HL-60 (cell line): ENCODE results near the gene MAGI2.

Experiments used
- DNase-seq, 2 experiments: peaks; one replicate each; pipeline ENCODE4 v3.0.0-alpha.2; 2010 to 2020; ENCODE audit warnings: low read depth in 1 of 2, low spot score in 1 of 2
- H3K27ac ChIP-seq: fragments of 250-450 bp; sonication (Bioruptor Pico); replicated peaks from 2 replicates; pipeline ENCODE4 v1.5.1; 2020; ENCODE audit warnings: mild to moderate bottlenecking, moderate library complexity
- H3K27me3 ChIP-seq: fragments of 250-450 bp; sonication (Bioruptor Pico); 2 replicates; pipeline ENCODE4 v1.5.1; 2021; ENCODE audit warnings: mild to moderate bottlenecking, moderate library complexity; ENCODE audit not compliant: insufficient read depth, poor library complexity, severe bottlenecking
- H3K4me3 ChIP-seq: replicated peaks from 2 replicates; pipeline ENCODE4 v1.5.1; 2011; ENCODE audit warnings: mild to moderate bottlenecking, control low read depth, low read length; ENCODE audit not compliant: insufficient read depth
- GABPA ChIP-seq: IDR thresholded peaks from 2 replicates; pipeline ENCODE4 v1.6.1; 2012; ENCODE audit warnings: low read depth
- POLR2AphosphoS5 ChIP-seq: IDR thresholded peaks from 2 replicates; pipeline ENCODE4 v1.6.1; 2012; ENCODE audit warnings: low read depth
- REST ChIP-seq: IDR thresholded peaks from 2 replicates; pipeline ENCODE4 v1.6.1; 2012; ENCODE audit warnings: low read depth; ENCODE audit not compliant: insufficient replicate concordance
- SPI1 ChIP-seq: IDR thresholded peaks from 2 replicates; pipeline ENCODE4 v1.6.1; 2012; ENCODE audit warnings: low read depth, mild to moderate bottlenecking, borderline replicate concordance
- TF ChIP-seq, protein P1 (sequence below): IDR thresholded peaks from one replicate; pipeline ENCODE4 v1.5.1; 2011; ENCODE audit warnings: low read length, control low read depth, inconsistent platforms; ENCODE audit not compliant: insufficient read depth

Gene MAGI2

DNA sequence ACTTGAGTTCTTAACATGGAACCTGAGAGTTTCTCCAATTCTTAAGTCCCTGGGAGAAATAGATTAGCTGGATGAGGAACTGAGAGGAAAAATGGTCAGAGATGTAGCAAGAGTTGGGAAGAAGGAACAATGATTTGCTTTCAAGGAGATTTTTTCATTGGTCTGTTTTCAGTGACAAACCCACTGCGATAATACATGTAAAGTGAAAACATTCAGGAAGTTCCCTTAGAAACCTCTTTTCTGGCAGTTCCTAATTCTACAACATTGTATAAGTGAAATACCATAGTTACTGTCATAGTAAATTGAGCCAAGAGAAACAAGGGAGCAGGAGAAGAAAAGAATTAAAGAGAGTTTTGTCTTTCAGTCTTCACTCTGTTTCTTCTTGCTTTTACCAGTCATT, 12.1 kb upstream of the MAGI2 start:
- TF ChIP-seq POLR2AphosphoS5 = no peak
- no peak for TF ChIP-seq GABPA
- TF ChIP-seq, protein P1, sequence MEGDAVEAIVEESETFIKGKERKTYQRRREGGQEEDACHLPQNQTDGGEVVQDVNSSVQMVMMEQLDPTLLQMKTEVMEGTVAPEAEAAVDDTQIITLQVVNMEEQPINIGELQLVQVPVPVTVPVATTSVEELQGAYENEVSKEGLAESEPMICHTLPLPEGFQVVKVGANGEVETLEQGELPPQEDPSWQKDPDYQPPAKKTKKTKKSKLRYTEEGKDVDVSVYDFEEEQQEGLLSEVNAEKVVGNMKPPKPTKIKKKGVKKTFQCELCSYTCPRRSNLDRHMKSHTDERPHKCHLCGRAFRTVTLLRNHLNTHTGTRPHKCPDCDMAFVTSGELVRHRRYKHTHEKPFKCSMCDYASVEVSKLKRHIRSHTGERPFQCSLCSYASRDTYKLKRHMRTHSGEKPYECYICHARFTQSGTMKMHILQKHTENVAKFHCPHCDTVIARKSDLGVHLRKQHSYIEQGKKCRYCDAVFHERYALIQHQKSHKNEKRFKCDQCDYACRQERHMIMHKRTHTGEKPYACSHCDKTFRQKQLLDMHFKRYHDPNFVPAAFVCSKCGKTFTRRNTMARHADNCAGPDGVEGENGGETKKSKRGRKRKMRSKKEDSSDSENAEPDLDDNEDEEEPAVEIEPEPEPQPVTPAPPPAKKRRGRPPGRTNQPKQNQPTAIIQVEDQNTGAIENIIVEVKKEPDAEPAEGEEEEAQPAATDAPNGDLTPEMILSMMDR = no peak
- TF ChIP-seq REST = no peak
- TF ChIP-seq SPI1 = no peak
- no peak overlapping the region for H3K4me3 ChIP-seq
- no peaks in the 10 kb centered on the region for H3K27me3 ChIP-seq
- H3K27ac ChIP-seq = no peak overlapping the region
- no peak for DNase-seq

GRCh38 chr7:79464051-79464450, 10.6 kb upstream of the MAGI2 start:
- Histone ChIP-seq H3K27ac (no peak overlapping the region), H3K4me3 (no peak overlapping the region), H3K27me3 (no peaks in the 10 kb centered on the region)
- no peak for DNase-seq
- TF ChIP-seq POLR2AphosphoS5 (no peak), SPI1 (no peak), REST (no peak), GABPA (no peak)
- TF ChIP-seq, protein P1 = no peak

- Histone ChIP-seq H3K4me3 (no peak overlapping the region), H3K27ac (no peak overlapping the region), H3K27me3 (no peaks in the 10 kb centered on the region)
- DNase-seq = no peak
- TF ChIP-seq SPI1 (no peak), GABPA (no peak), POLR2AphosphoS5 (no peak), REST (no peak)
- TF ChIP-seq, protein P1 = no peak
Observed at GRCh38 chr7:79462390-79462789, 8.9 kb upstream of the MAGI2 start.
